Measurements from ENCODE around the gene RPL38. TPM values are rescaled to one million over a fixed set of nuclear protein-coding genes. Genes with fewer than 3 reads are reported as not detected.
"Not testable (repeated sequence)": the region's sequence is repeated elsewhere in the genome, so short reads cannot be mapped to it uniquely, and the experiment has no call there.

The RPL38 gene
- total RNA-seq, 1 donor from 2014 or later, result 4,876 TPM

DNA sequence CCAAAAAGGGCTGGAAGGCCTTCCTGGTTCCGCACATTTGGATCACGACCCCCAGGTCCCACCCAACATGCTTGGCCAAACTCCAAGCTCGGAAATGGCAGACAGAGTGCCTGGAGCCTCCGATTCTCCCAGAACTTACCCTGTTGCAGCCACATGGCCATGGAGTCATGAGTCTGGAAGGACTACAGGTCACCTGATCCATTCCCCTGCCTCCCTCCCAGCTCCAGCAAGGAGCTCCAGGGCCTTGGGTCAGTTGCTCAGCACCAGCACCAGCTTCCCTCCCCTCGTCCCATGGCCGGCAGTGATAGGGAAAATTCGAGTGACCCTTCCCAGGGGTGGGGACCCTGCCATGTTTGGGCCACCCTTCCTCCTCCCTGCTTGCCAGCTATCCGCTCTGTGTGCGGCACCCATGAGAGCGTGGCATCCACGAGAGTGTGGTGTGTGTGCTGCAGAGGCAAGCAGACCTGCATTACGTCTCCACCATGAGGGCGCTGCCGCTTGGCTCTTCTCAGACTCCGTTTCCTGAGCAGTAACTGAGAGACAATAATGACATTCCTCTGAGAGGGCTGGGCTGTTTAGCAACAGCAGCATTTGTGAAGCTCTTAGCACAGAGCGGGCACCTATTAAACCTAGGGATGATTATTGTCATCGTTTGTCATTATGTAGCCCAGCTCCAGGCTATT is 21.3 kb upstream of the RPL38 start:
- H3K9ac ChIP-seq (ENCODE audit: low read depth in 1 of 3, low read length in 3 of 3), result no peak overlapping the region

DNA sequence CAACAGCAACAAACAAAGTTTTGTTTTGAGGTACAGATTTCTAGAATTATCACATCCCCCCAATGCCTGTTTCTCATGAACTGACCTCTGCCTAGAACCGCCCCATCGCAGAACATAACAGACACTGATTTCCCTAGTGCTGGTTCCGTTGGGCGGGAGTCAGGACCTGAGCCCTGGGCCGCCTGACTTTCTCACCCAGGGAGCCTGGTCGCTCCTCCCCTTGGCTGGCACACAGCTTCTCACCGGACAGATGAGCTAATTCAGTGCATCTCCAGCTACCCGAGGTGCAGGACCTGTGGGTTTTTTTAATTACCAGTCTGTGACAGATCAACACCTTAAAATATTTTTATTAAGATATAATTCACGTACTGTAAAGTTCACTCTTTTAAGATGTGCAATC is 20.1 kb upstream of the RPL38 start:
- H3K36me3 ChIP-seq (ENCODE audit: control insufficient read depth in 3 of 3, insufficient read depth in 3 of 3, low read length in 3 of 3), result no peaks in the 10 kb centered on the region
- no peak overlapping the region for H3K4me3 ChIP-seq (ENCODE audit: low read length in 3 of 3)
- no peak overlapping the region for H3K27ac ChIP-seq (ENCODE audit: low read depth, low read length)
- H3K4me1 ChIP-seq (ENCODE audit: control insufficient read depth in 3 of 3, insufficient read depth in 3 of 3, low read length in 3 of 3), result no peaks in the 10 kb centered on the region
- H3K9ac ChIP-seq (ENCODE audit: low read depth in 1 of 3, low read length in 3 of 3), result no peak overlapping the region
- H3K27me3 ChIP-seq (ENCODE audit: control insufficient read depth in 3 of 3, insufficient read depth in 3 of 3, low read length in 3 of 3), result peaks cover 5 to 54% (median 27%) of the 10 kb centered on the region in 3 donors
- no peaks in the 10 kb centered on the region for H3K9me3 ChIP-seq (ENCODE audit: control insufficient read depth in 3 of 3, low read length in 3 of 3)

More for the DNA sequence above, 21.3 kb upstream of the RPL38 start:
- Histone ChIP-seq H3K36me3 (ENCODE audit: control insufficient read depth in 3 of 3, insufficient read depth in 3 of 3, low read length in 3 of 3) (no peaks in the 10 kb centered on the region), H3K9me3 (ENCODE audit: control insufficient read depth in 3 of 3, low read length in 3 of 3) (no peaks in the 10 kb centered on the region), H3K27me3 (ENCODE audit: control insufficient read depth in 3 of 3, insufficient read depth in 3 of 3, low read length in 3 of 3) (peaks cover 9 to 53% (median 35%) of the 10 kb centered on the region in 3 donors), H3K27ac (ENCODE audit: low read depth, low read length) (no peak overlapping the region), H3K4me3 (ENCODE audit: low read length in 3 of 3) (no peak overlapping the region), H3K4me1 (ENCODE audit: control insufficient read depth in 3 of 3, insufficient read depth in 3 of 3, low read length in 3 of 3) (no peaks in the 10 kb centered on the region)

DNA sequence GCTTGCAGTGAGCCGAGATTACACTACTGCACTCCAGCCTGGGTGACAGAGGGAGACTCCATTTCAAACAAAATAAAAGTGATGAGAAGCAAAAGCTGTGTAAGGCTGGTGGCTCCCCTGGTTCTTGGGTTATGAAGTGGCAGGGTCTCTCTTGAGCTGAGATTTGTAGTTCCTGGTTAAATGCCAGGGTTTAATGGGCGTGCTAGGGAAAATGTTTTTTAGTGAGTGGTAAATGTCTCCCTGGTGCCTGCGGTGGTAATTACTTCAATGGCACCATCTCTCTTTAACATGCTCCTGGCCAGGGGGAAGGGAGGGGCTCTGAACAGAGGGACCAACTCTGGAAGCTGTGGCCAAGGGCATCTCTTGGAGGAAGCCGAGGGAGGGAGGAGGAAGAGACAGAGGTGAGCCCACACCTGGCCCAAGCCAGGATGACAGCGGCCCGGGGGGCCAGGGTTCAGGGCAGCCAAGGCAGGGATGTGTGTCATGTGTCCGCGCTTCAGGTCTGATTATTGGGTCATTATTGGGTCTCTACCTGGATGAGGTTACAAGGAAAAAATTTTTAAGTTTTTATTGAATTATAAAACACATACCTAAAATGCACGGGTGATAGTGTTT is 17.8 kb upstream of the RPL38 start:
- H3K27me3 ChIP-seq (ENCODE audit: control insufficient read depth in 3 of 3, insufficient read depth in 3 of 3, low read length in 3 of 3), result peaks cover 5 to 41% (median 17%) of the 10 kb centered on the region in 3 donors

DNA sequence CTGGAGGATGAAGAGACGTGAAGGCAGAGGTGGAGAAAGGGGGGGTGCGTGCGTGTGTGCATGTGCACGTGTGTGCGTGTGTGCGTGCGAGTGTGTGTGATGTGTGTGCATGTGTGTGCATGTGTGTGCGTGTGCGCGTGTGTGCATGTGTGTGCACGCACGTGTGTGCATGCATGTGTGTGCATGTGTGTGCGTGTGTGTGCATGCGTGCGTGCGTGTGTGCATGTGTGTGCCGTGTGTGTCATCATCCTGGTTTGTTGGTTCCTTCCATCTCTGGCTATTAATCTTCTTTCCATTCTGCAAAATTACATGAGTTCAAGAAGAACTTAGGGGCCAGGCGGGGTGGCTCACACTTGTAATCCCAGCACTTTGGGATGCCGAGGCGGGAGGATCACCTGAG is 17.0 kb upstream of the RPL38 start:
- no peaks in the 10 kb centered on the region for H3K9me3 ChIP-seq (ENCODE audit: control insufficient read depth in 3 of 3, low read length in 3 of 3)
- H3K27me3 ChIP-seq (ENCODE audit: control insufficient read depth in 3 of 3, insufficient read depth in 3 of 3, low read length in 3 of 3), result peaks cover 5 to 36% (median 16%) of the 10 kb centered on the region in 3 donors
- H3K4me1 ChIP-seq (ENCODE audit: control insufficient read depth in 3 of 3, insufficient read depth in 3 of 3, low read length in 3 of 3), result no peaks in the 10 kb centered on the region
- no peak overlapping the region for H3K27ac ChIP-seq (ENCODE audit: low read depth, low read length)
- no peaks in the 10 kb centered on the region for H3K36me3 ChIP-seq (ENCODE audit: control insufficient read depth in 3 of 3, insufficient read depth in 3 of 3, low read length in 3 of 3)
- H3K9ac ChIP-seq (ENCODE audit: low read depth in 1 of 3, low read length in 3 of 3), result no peak overlapping the region
- no peak overlapping the region for H3K4me3 ChIP-seq (ENCODE audit: low read length in 3 of 3)

More for the DNA sequence above, 17.8 kb upstream of the RPL38 start:
- Histone ChIP-seq H3K27ac (ENCODE audit: low read depth, low read length) (no peak overlapping the region), H3K36me3 (ENCODE audit: control insufficient read depth in 3 of 3, insufficient read depth in 3 of 3, low read length in 3 of 3) (no peaks in the 10 kb centered on the region), H3K9ac (ENCODE audit: low read depth in 1 of 3, low read length in 3 of 3) (no peak overlapping the region), H3K4me3 (ENCODE audit: low read length in 3 of 3) (no peak overlapping the region), H3K4me1 (ENCODE audit: control insufficient read depth in 3 of 3, insufficient read depth in 3 of 3, low read length in 3 of 3) (no peaks in the 10 kb centered on the region), H3K9me3 (ENCODE audit: control insufficient read depth in 3 of 3, low read length in 3 of 3) (no peaks in the 10 kb centered on the region)

DNA sequence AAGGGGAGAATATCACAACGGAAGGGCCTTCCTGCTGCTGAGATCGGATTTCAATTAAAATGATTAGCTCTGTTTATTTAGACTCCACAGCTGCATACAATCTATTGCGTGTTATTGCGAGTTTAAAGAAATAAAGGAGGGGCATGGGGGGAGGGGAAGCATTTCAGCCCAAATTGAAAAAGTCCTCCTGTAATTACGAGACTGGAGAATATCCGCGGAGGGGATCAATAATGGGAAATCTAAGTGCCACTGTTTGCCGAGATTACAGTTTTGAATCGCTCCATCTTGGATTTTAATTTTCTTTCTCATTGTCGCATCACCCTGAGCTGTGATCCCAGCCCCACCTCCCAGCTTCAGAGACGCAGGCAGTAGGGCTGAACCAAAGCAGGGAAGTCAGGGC is 15.7 kb upstream of the RPL38 start:
- H3K9me3 ChIP-seq (ENCODE audit: control insufficient read depth in 3 of 3, low read length in 3 of 3), result no peaks in the 10 kb centered on the region
- H3K27me3 ChIP-seq (ENCODE audit: control insufficient read depth in 3 of 3, insufficient read depth in 3 of 3, low read length in 3 of 3), result peaks cover 0 to 26% (median 15%) of the 10 kb centered on the region in 3 donors
- H3K27ac ChIP-seq (ENCODE audit: low read depth, low read length), result no peak overlapping the region
- no peak overlapping the region for H3K9ac ChIP-seq (ENCODE audit: low read depth in 1 of 3, low read length in 3 of 3)
- H3K36me3 ChIP-seq (ENCODE audit: control insufficient read depth in 3 of 3, insufficient read depth in 3 of 3, low read length in 3 of 3), result no peaks in the 10 kb centered on the region
- no peak overlapping the region for H3K4me3 ChIP-seq (ENCODE audit: low read length in 3 of 3)
- no peaks in the 10 kb centered on the region for H3K4me1 ChIP-seq (ENCODE audit: control insufficient read depth in 3 of 3, insufficient read depth in 3 of 3, low read length in 3 of 3)

DNA sequence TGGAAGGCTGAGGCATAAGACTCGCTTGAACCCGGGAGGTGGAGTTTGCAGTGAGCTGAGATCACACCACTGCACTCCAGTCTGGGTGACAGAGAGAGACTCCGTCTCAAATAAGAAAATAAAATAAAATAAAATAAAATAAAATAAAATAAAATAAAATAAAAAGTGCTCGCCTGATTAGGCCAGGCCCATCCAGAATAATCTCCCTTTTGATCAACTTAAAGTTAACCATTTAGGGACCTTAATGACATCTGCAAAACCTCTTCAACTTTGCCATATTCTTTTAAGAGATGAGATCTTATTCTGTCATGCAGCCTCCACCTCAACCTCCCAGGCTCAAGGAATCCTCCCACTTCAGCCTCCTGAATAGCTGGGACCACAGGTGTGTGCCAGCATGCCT is 14.8 kb upstream of the RPL38 start:
- not testable (repeated sequence) for H3K4me1 ChIP-seq (ENCODE audit: control insufficient read depth in 3 of 3, insufficient read depth in 3 of 3, low read length in 3 of 3); H3K4me3 ChIP-seq (ENCODE audit: low read length in 3 of 3); H3K36me3 ChIP-seq (ENCODE audit: control insufficient read depth in 3 of 3, insufficient read depth in 3 of 3, low read length in 3 of 3); H3K27ac ChIP-seq (ENCODE audit: low read depth, low read length); H3K9me3 ChIP-seq (ENCODE audit: control insufficient read depth in 3 of 3, low read length in 3 of 3); H3K9ac ChIP-seq (ENCODE audit: low read depth in 1 of 3, low read length in 3 of 3)
- peaks cover 0 to 21% (median 14%) of the 10 kb centered on the region in 3 donors for H3K27me3 ChIP-seq (ENCODE audit: control insufficient read depth in 3 of 3, insufficient read depth in 3 of 3, low read length in 3 of 3)

DNA sequence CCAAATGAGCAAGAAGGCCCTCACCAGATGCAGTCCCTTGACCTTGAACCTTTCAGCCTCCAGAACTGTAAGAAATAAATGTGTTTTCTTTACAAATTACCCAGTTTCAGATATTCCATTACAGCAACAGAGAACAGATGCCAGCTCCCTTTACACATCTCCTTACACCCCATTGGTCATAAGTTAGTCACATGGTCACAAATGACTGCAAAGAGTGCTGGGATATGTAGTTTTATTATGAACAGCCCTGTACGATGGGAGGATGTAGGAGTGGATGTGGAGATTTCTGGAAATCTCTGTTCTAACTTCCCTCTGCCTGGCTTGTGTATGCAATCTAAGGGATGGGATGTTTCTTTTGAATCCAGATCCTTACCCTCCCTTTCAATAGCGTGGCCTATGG is 13.3 kb upstream of the RPL38 start:
- Histone ChIP-seq H3K4me3 (ENCODE audit: low read length in 3 of 3) (no peak overlapping the region), H3K36me3 (ENCODE audit: control insufficient read depth in 3 of 3, insufficient read depth in 3 of 3, low read length in 3 of 3) (no peaks in the 10 kb centered on the region), H3K4me1 (ENCODE audit: control insufficient read depth in 3 of 3, insufficient read depth in 3 of 3, low read length in 3 of 3) (peaks cover 0 to 3% (median 3%) of the 10 kb centered on the region in 3 donors), H3K27me3 (ENCODE audit: control insufficient read depth in 3 of 3, insufficient read depth in 3 of 3, low read length in 3 of 3) (peaks cover 8 to 33% (median 23%) of the 10 kb centered on the region in 3 donors), H3K27ac (ENCODE audit: low read depth, low read length) (no peak overlapping the region), H3K9ac (ENCODE audit: low read depth in 1 of 3, low read length in 3 of 3) (no peak overlapping the region), H3K9me3 (ENCODE audit: control insufficient read depth in 3 of 3, low read length in 3 of 3) (no peaks in the 10 kb centered on the region)

DNA sequence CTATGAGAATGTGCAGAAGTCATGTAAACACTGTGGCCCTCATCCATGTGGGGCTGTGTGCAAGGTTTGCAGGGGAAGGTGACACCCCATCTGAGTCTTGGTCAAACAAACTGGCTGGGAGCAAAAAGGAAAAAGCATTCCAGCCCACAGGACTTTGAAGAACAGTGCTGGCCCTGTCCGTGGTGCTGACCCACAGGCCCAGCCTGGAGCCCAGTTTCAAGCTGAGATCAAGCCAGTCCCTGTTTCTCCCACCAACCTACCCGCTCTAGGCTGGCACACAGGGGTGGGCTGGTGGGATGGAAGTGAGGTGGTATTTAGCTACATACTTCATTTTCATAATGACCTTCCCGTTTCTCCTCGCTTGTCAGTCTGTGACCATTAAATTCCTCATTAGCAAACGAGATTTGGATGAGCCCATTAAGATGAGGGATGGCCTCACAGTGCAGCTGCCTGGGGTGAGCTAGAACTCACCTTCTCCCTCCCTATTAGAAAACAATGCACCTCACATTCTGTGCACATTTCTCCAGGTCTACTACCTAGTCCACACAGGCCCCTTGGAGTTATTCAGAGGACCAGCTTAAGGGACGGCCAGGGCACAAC is 12.6 kb upstream of the RPL38 start:
- no peak overlapping the region for H3K27ac ChIP-seq (ENCODE audit: low read depth, low read length)
- H3K4me3 ChIP-seq (ENCODE audit: low read length in 3 of 3), result no peak overlapping the region
- no peaks in the 10 kb centered on the region for H3K9me3 ChIP-seq (ENCODE audit: control insufficient read depth in 3 of 3, low read length in 3 of 3)
- H3K36me3 ChIP-seq (ENCODE audit: control insufficient read depth in 3 of 3, insufficient read depth in 3 of 3, low read length in 3 of 3), result no peaks in the 10 kb centered on the region
- H3K9ac ChIP-seq (ENCODE audit: low read depth in 1 of 3, low read length in 3 of 3), result no peak overlapping the region
- peaks cover 12 to 36% (median 31%) of the 10 kb centered on the region in 3 donors for H3K27me3 ChIP-seq (ENCODE audit: control insufficient read depth in 3 of 3, insufficient read depth in 3 of 3, low read length in 3 of 3)
- peaks cover 0 to 3% (median 3%) of the 10 kb centered on the region in 3 donors for H3K4me1 ChIP-seq (ENCODE audit: control insufficient read depth in 3 of 3, insufficient read depth in 3 of 3, low read length in 3 of 3)

DNA sequence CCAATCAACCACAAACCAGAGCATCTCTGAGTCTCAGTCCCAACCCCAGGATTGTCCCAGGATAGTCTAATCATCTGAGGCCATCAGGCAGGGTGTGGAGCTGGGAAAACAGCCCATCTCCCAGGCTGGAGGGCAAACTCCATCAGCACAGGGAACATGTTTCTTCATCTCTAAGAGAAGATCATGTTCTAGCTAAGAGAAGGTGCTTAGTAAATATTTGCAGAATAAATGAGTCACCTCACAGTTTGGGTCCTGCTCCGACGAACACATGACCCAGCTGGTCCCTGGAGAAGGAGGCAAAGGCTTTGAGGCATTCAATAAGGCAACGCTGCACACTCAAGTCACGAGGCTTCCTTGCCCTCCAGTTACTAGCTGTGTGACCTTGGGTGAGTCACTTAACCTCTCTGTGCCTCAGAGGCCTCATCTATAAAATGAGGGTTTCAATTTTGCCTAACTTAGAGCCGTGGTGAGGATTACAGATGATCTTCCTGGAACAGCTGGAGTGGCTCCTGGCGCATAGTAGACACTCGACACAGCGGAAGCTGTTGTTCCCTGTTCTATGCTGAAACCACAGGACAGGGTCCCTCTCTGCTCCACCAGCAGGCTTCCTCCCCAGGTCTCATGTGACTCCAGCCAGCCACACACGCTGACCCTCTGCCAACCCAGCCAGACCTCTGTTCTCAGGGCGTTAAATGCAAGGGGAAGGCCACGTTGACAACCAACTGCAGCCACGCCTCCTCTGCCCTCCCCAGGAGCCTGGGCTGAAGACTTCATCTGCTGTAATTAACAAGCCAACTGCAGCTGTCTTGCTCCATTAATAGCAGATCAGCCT is 10.3 kb upstream of the RPL38 start:
- Histone ChIP-seq H3K9ac (ENCODE audit: low read depth in 1 of 3, low read length in 3 of 3) (no peak overlapping the region), H3K27me3 (ENCODE audit: control insufficient read depth in 3 of 3, insufficient read depth in 3 of 3, low read length in 3 of 3) (peaks cover 12 to 37% (median 36%) of the 10 kb centered on the region in 3 donors), H3K27ac (ENCODE audit: low read depth, low read length) (no peak overlapping the region)

More for the DNA sequence above, 10.3 kb upstream of the RPL38 start:
- Histone ChIP-seq H3K9me3 (ENCODE audit: control insufficient read depth in 3 of 3, low read length in 3 of 3) (no peaks in the 10 kb centered on the region), H3K4me1 (ENCODE audit: control insufficient read depth in 3 of 3, insufficient read depth in 3 of 3, low read length in 3 of 3) (peaks cover 0 to 3% (median 3%) of the 10 kb centered on the region in 3 donors), H3K36me3 (ENCODE audit: control insufficient read depth in 3 of 3, insufficient read depth in 3 of 3, low read length in 3 of 3) (no peaks in the 10 kb centered on the region), H3K4me3 (ENCODE audit: low read length in 3 of 3) (no peak overlapping the region)
